Liver (tissue), 3 donors: ENCODE data around the gene ME1.

Experiments
- ATF3 ChIP-seq: IDR thresholded peaks from 2 replicates; pipeline ENCODE4 v1.6.1; 2016; ENCODE audit warnings: antibody characterized with exemption
- CTCF ChIP-seq: fragments of 150-350 bp; IDR thresholded peaks from 2 replicates; pipeline ENCODE4 v1.5.1; 2017; ENCODE audit warnings: improper control_type of control experiment, low read depth, low read length; ENCODE audit not compliant: missing input control
- EGR1 ChIP-seq, 2 donors: IDR thresholded peaks; 2 replicates each; pipeline ENCODE4 v1.6.1; 2016 to 2018; ENCODE audit warnings: antibody characterized with exemption in 2 of 2, low read depth in 2 of 2
- FOXA1 ChIP-seq: IDR thresholded peaks from 2 replicates; pipeline ENCODE4 v1.6.1; 2016; ENCODE audit warnings: antibody characterized with exemption
- GABPA ChIP-seq, 2 donors: IDR thresholded peaks in 1 of 2; conservative IDR thresholded peaks in 1 of 2; 2 replicates each; pipeline ENCODE4 v1.6.1; 2016; ENCODE audit warnings: antibody characterized with exemption in 2 of 2, mild to moderate bottlenecking in 1 of 2, moderate library complexity in 1 of 2
- HNF4G ChIP-seq: IDR thresholded peaks from 2 replicates; pipeline ENCODE4 v1.6.1; 2016; ENCODE audit warnings: antibody characterized with exemption
- JUND ChIP-seq, 2 donors: IDR thresholded peaks; 2 replicates each; pipeline ENCODE4 v1.6.1; 2016; ENCODE audit warnings: antibody characterized with exemption in 2 of 2
- MAX ChIP-seq: IDR thresholded peaks from 2 replicates; pipeline ENCODE4 v1.6.1; 2016; ENCODE audit warnings: antibody characterized with exemption
- NR2F2 ChIP-seq: IDR thresholded peaks from 2 replicates; pipeline ENCODE4 v1.6.1; 2016; ENCODE audit warnings: antibody characterized with exemption
- RAD21 ChIP-seq, 2 donors: IDR thresholded peaks; 2 replicates each; pipeline ENCODE4 v1.6.1; 2016; ENCODE audit warnings: antibody characterized with exemption in 2 of 2, mild to moderate bottlenecking in 2 of 2
- REST ChIP-seq: IDR thresholded peaks from 2 replicates; pipeline ENCODE4 v1.6.1; 2016; ENCODE audit warnings: antibody characterized with exemption, mild to moderate bottlenecking
- RXRA ChIP-seq, 2 donors: IDR thresholded peaks; 2 replicates each; pipeline ENCODE4 v1.6.1; 2017 to 2018; ENCODE audit warnings: antibody characterized with exemption in 2 of 2, mild to moderate bottlenecking in 1 of 2
- ZBTB33 ChIP-seq: IDR thresholded peaks from 2 replicates; pipeline ENCODE4 v1.6.1; 2016; ENCODE audit warnings: antibody characterized with exemption
- donor health status: healthy.
- donor health status: healthy.

GRCh38 chr6:83182114-83182513, 248.7 kb downstream of the ME1 start:
- TF ChIP-seq CTCF (no peak), GABPA (IDR thresholded peaks at IDR 0.05 in 1 of 2, conservative IDR thresholded peaks at IDR 0.05 in 1 of 2) (no peak), MAX (no peak), EGR1 (IDR thresholded peaks at IDR 0.05; ENCODE audit: low read depth in 2 of 2) (no peak), RAD21 (IDR thresholded peaks at IDR 0.05) (no peak), ATF3 (no peak), ZBTB33 (no peak), JUND (IDR thresholded peaks at IDR 0.05) (no peak), NR2F2 (no peak), HNF4G (no peak), REST (no peak), RXRA (IDR thresholded peaks at IDR 0.05) (no peak), FOXA1 (no peak)
